ENCODE measurements around the gene SCAMP3.

SCAMP3 gene

GRCh38 chr1:155206891-155207805, 55.0 kb downstream of the SCAMP3 start:
- peak overlapping the region; percentile 38 for H3K9ac ChIP-seq (ENCODE audit: low read length)
- peak overlapping the region; percentile 76 for H3K23ac ChIP-seq (ENCODE audit: low read length)
- no peak overlapping the region for H2BK15ac ChIP-seq (replicated peaks; ENCODE audit: low read depth)
- H3K56ac ChIP-seq (ENCODE audit: low read length), result peak overlapping the region; percentile 63
- H3K4me3 ChIP-seq (ENCODE audit: low read length), result no peak overlapping the region
- H3K27me3 ChIP-seq (ENCODE audit: insufficient read depth, low read length, poor library complexity), result no peaks in the 10 kb centered on the region
- no peak overlapping the region for H3K4ac ChIP-seq (ENCODE audit: low read depth, low read length)
- peak overlapping the region; percentile 26 for H3K4me2 ChIP-seq (ENCODE audit: low read length)
- H3K79me1 ChIP-seq (ENCODE audit: low read length), result no peaks in the 10 kb centered on the region
- WGBS (ENCODE audit: extremely low coverage, insufficient coverage, low lambda C conversion rate), result no CpG with 5 or more reads among the region's 13 CpGs
- DNase-seq, result peak; percentile 92
- no peaks in the 10 kb centered on the region for H3K79me2 ChIP-seq (ENCODE audit: control insufficient read depth, insufficient read depth, low read length)
- H3K27ac ChIP-seq (ENCODE audit: low read depth, low read length), result peak overlapping the region; percentile 2
- H2BK120ac ChIP-seq (ENCODE audit: low read depth, low read length), result no peak overlapping the region
- no peak overlapping the region for H3K18ac ChIP-seq (ENCODE audit: low read length)
- H3K36me3 ChIP-seq (ENCODE audit: control insufficient read depth, insufficient read depth, low read length), result no peaks in the 10 kb centered on the region
- peaks cover 7% of the 10 kb centered on the region for H3K4me1 ChIP-seq (ENCODE audit: control insufficient read depth, low read depth, low read length)
- H4K5ac ChIP-seq (ENCODE audit: low read length), result no peak overlapping the region
- no peak overlapping the region for H2BK5ac ChIP-seq (ENCODE audit: low read length)
- H2AK5ac ChIP-seq (ENCODE audit: low read length), result peak overlapping the region; percentile 38
- H4K8ac ChIP-seq (ENCODE audit: low read depth, low read length), result no peak overlapping the region

All from mesendoderm (in vitro differentiated cells).